Measurements from ENCODE around the gene CTNNA2.

DNA sequence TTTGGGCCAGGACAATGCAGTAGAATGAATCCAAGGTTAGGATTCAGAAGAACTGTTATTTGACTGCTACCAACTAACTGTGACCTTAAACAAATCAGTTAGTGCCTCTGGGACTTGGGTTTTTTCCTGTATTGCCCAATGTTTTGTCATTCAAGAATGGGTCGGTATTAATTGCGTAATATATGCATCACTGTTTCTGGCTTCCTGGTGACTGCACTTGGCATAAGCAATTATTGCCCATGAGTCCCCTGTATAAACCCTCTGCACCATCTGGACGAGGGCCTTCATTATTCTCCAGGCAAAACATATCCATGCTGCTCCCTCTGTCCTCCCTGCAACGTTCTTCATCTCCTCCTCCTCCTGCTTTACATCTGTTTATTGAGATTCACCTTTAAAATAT lies 1047.5 kb downstream of the CTNNA2 start:
- TF ChIP-seq, protein P1, sequence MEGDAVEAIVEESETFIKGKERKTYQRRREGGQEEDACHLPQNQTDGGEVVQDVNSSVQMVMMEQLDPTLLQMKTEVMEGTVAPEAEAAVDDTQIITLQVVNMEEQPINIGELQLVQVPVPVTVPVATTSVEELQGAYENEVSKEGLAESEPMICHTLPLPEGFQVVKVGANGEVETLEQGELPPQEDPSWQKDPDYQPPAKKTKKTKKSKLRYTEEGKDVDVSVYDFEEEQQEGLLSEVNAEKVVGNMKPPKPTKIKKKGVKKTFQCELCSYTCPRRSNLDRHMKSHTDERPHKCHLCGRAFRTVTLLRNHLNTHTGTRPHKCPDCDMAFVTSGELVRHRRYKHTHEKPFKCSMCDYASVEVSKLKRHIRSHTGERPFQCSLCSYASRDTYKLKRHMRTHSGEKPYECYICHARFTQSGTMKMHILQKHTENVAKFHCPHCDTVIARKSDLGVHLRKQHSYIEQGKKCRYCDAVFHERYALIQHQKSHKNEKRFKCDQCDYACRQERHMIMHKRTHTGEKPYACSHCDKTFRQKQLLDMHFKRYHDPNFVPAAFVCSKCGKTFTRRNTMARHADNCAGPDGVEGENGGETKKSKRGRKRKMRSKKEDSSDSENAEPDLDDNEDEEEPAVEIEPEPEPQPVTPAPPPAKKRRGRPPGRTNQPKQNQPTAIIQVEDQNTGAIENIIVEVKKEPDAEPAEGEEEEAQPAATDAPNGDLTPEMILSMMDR (IDR thresholded peaks at IDR 0.05) = no peak
- TF ChIP-seq POLR2AphosphoS5 (IDR thresholded peaks at IDR 0.05) = no peak
